ENCODE measurements around the gene DPH3. TPM values are rescaled to one million over a fixed set of nuclear protein-coding genes. Genes with fewer than 3 reads are reported as not detected.

The DPH3 gene
- total and polyA plus RNA-seq, 9 of the 15 experiments (the other 6 are each of a cell fraction or from before 2014, with no cell fraction given): 15.9 to 131 (median 38.7) TPM

DNA sequence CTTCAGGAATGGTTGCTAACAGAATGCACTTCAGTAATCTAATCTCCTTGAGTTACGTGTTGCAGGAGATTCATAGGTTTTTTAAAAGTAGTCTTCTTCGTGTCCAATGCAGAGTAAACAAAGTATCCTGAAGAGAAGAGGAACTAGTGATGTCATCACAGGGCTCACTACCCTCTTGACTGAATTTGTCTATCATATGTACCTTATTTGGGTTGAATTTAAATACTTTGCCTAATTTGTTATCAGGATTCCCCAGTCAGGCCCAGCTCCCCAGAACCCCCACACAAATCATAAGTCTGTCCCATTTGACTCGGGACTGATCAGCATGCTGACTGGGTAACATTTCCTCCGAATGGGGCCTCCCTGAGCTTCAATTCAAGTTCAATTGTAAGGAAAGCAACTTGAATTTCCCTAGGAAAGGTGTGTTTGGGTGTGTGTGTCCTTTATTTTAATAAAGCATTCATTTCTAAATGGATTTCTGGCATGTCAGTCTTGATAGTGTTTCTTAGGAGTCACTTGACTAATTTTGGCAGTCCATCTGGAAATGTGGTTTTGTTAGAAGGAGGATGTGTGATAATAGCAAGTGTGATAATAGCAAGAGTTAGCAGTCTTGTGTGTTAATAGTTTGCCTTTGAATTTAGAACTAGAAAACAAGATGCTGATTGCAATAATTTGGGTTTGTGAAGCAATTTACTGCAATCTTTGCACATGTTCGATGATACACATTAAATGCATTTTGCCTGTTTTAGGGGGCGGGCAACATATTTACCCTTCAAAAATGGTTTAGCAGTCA lies 22.2 kb upstream of the DPH3 start:
- Histone ChIP-seq H3K9me3 (replicated peaks; ENCODE audit: control insufficient read depth, insufficient read depth, low read depth, low read length) (no peaks in the 10 kb centered on the region; the same call in 1 of the 2 replicates), H3K27me3 (ENCODE audit: control insufficient read depth in 2 of 2, insufficient read depth in 2 of 2, low read length in 2 of 2) (no peaks in the 10 kb centered on the region), H3K27ac (ENCODE audit: extremely low read depth, low read depth, low read length) (peak overlapping the region; percentile 29; the same call in 1 of the 3 replicates), H3K4me3 (no peak overlapping the region), H4K20me1 (replicated peaks; ENCODE audit: control insufficient read depth, insufficient read depth, low read length) (no peaks in the 10 kb centered on the region), H3K9ac (ENCODE audit: insufficient read depth in 1 of 2, low read depth in 2 of 2, low read length in 2 of 2) (no peak overlapping the region), H3K9me1 (ENCODE audit: control insufficient read depth, insufficient read depth, low read length) (no peaks in the 10 kb centered on the region), H2AFZ (ENCODE audit: low read depth, low read length) (no peak overlapping the region), H3K79me2 (ENCODE audit: control insufficient read depth, insufficient read depth, low read length) (peaks cover 23% of the 10 kb centered on the region), H3K4me2 (ENCODE audit: insufficient read depth, low read length) (peak overlapping the region; percentile 4; the same call in 1 of the 2 replicates), H3K4me1 (replicated peaks in 1 of 2; ENCODE audit: control insufficient read depth in 2 of 2, insufficient read depth in 2 of 2, low read length in 2 of 2) (peaks cover 2 to 42% of the 10 kb centered on the region in 2 experiments; a peak in 4 of 5 replicates), H3K36me3 (ENCODE audit: control insufficient read depth, insufficient read depth, low read length) (peaks cover 92% of the 10 kb centered on the region)
- peak in 2 of 4 experiments; percentile 32 to 36 for DNase-seq (ENCODE audit: extremely low read depth in 1 of 4, low spot score in 3 of 4)
- in situ Hi-C loops (cut with MboI) (loop anchor here (5.0 kb wide), 1 partner anchor 265 kb away; no protein-coding TSS in a partner anchor), intact Hi-C loops (cut with micrococcal nuclease) (no loop called here)
- WGBS (ENCODE audit: insufficient coverage, low coverage, missing lambda C conversion rate): 33% methylated on average over 6 of the region's 6 CpGs
- ChIA-PET POLR2A (interaction anchor here (0.9 to 1.3 kb wide), 4 partner anchors 11 to 209 kb away, joined by 3 to 4 read pairs (median 3); no protein-coding TSS in a partner anchor), CTCF (ENCODE audit: low intra/inter-chr PET ratio) (no interaction called here)
- peak; percentile 23 for ATAC-seq
- no TSS peak for BruUV-seq (replicated peaks)
- FAIRE-seq: no peak
- TF ChIP-seq PHB2 (IDR thresholded peaks at IDR 0.05; ENCODE audit: low read depth) (no peak), ZNF766 (CRISPR knock-in tag; conservative IDR thresholded peaks at IDR 0.05) (peak; percentile 60), RBM25 (IDR thresholded peaks at IDR 0.05; ENCODE audit: low read depth, low read length, severe bottlenecking) (no peak), CEBPG (CRISPR knock-in tag; IDR thresholded peaks at IDR 0.05) (no peak), CEBPG (tag; conservative IDR thresholded peaks at IDR 0.05 in 1 of 2, IDR thresholded peaks at IDR 0.05 in 1 of 2) (peak; percentile 52; a peak in 3 of 4 replicates), ILK (tag; IDR thresholded peaks at IDR 0.05; ENCODE audit: borderline replicate concordance, low read depth) (no peak), BCOR (IDR thresholded peaks at IDR 0.05) (no peak), HNRNPUL1 (IDR thresholded peaks at IDR 0.05; ENCODE audit: low read length) (no peak), JUND (IDR thresholded peaks at IDR 0.05; ENCODE audit: borderline replicate concordance, low read depth, low read length) (peak; percentile 45; the same call in 1 of the 2 replicates), JUND (tag; IDR thresholded peaks at IDR 0.05; ENCODE audit: borderline replicate concordance, low read depth, low read length) (peak; percentile 35; the same call in 2 of the 3 replicates), FOXM1 (IDR thresholded peaks at IDR 0.05; ENCODE audit: low read depth) (no peak), FOXM1 (CRISPR knock-in tag; IDR thresholded peaks at IDR 0.05; ENCODE audit: low read depth) (no peak), ZKSCAN1 (IDR thresholded peaks at IDR 0.05; ENCODE audit: low read depth, low read length) (no peak), SRSF9 (IDR thresholded peaks at IDR 0.05; ENCODE audit: borderline replicate concordance, low read depth, low read length) (no peak), ZBTB17 (CRISPR knock-in tag; IDR thresholded peaks at IDR 0.05) (peak; percentile 46; the same call in 1 of the 2 replicates), ESRRA (IDR thresholded peaks at IDR 0.05; ENCODE audit: borderline replicate concordance, low read depth) (no peak), MEIS2 (IDR thresholded peaks at IDR 0.05; ENCODE audit: partially characterized antibody) (peak; percentile 11), DIDO1 (tag; IDR thresholded peaks at IDR 0.05; ENCODE audit: low read depth) (no peak)
- TF ChIP-seq, protein P1, sequence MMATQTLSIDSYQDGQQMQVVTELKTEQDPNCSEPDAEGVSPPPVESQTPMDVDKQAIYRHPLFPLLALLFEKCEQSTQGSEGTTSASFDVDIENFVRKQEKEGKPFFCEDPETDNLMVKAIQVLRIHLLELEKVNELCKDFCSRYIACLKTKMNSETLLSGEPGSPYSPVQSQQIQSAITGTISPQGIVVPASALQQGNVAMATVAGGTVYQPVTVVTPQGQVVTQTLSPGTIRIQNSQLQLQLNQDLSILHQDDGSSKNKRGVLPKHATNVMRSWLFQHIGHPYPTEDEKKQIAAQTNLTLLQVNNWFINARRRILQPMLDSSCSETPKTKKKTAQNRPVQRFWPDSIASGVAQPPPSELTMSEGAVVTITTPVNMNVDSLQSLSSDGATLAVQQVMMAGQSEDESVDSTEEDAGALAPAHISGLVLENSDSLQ (IDR thresholded peaks at IDR 0.05): peak; percentile 18; the same call in 1 of the 2 replicates
- TF ChIP-seq, protein P2, sequence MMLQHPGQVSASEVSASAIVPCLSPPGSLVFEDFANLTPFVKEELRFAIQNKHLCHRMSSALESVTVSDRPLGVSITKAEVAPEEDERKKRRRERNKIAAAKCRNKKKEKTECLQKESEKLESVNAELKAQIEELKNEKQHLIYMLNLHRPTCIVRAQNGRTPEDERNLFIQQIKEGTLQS (IDR thresholded peaks at IDR 0.05): peak; percentile 66
- TF ChIP-seq, protein P2 (CRISPR knock-in tag; conservative IDR thresholded peaks at IDR 0.05): no peak

Data from K562 (cell line).